GM19035 (cell line): ENCODE data around the gene MYH7B.

ENCODE experiments used
- ATAC-seq: cut with Tn5 transposase; IDR thresholded peaks from one replicate; pipeline ENCODE4 v1.9.1; 2021; ENCODE audit not compliant: unreplicated experiment

MYH7B gene

GRCh38 chr20:34990231-34990630 lies 34.6 kb downstream of the MYH7B start:
- ATAC-seq = no peak

GRCh38 chr20:34990661-34991214 lies 35.1 kb downstream of the MYH7B start:
- ATAC-seq = no peak

GRCh38 chr20:34992751-34993417 lies 37.2 kb downstream of the MYH7B start:
- no peak for ATAC-seq

- ATAC-seq = no peak
These were observed 38.4 kb downstream of the MYH7B start for GRCh38 chr20:34993941-34994508.

GRCh38 chr20:34994509-34995131 lies 39.0 kb downstream of the MYH7B start:
- no peak for ATAC-seq

- ATAC-seq = no peak
These were observed 39.5 kb downstream of the MYH7B start for GRCh38 chr20:34995192-34995591.

- ATAC-seq = no peak
These were observed 40.0 kb downstream of the MYH7B start for GRCh38 chr20:34995696-34996095.

- no peak for ATAC-seq
These were observed 40.8 kb downstream of the MYH7B start for GRCh38 chr20:34996243-34997028.

- ATAC-seq = no peak
These were observed 41.5 kb downstream of the MYH7B start for GRCh38 chr20:34997131-34997561.

- ATAC-seq = no peak
These were observed 42.1 kb downstream of the MYH7B start for GRCh38 chr20:34997774-34998173.

GRCh38 chr20:34998331-34998950 lies 42.8 kb downstream of the MYH7B start:
- no peak for ATAC-seq

GRCh38 chr20:34999021-34999451 lies 43.4 kb downstream of the MYH7B start:
- ATAC-seq = no peak

GRCh38 chr20:34999782-35000181 lies 44.1 kb downstream of the MYH7B start:
- ATAC-seq = no peak

GRCh38 chr20:35000311-35000921 lies 44.7 kb downstream of the MYH7B start:
- no peak for ATAC-seq

GRCh38 chr20:35000922-35001595 lies 45.4 kb downstream of the MYH7B start:
- no peak for ATAC-seq

GRCh38 chr20:35001596-35002362 lies 46.1 kb downstream of the MYH7B start:
- ATAC-seq = no peak

- ATAC-seq = no peak
These were observed 47.0 kb downstream of the MYH7B start for GRCh38 chr20:35002426-35003210.
